ENCODE data around the gene MAGED2. TPM values are rescaled to one million over a fixed set of nuclear protein-coding genes. Genes with fewer than 3 reads are reported as not detected.

MAGED2 gene
- total and polyA plus RNA-seq, 9 of the 15 experiments (the other 6 are each of a cell fraction or from before 2014, with no cell fraction given), result 19.7 to 49.1 (median 23.1) TPM

GRCh38 chrX:54808109-54808604, 612 bp downstream of the MAGED2 start (continued):
- TF ChIP-seq, protein P1, sequence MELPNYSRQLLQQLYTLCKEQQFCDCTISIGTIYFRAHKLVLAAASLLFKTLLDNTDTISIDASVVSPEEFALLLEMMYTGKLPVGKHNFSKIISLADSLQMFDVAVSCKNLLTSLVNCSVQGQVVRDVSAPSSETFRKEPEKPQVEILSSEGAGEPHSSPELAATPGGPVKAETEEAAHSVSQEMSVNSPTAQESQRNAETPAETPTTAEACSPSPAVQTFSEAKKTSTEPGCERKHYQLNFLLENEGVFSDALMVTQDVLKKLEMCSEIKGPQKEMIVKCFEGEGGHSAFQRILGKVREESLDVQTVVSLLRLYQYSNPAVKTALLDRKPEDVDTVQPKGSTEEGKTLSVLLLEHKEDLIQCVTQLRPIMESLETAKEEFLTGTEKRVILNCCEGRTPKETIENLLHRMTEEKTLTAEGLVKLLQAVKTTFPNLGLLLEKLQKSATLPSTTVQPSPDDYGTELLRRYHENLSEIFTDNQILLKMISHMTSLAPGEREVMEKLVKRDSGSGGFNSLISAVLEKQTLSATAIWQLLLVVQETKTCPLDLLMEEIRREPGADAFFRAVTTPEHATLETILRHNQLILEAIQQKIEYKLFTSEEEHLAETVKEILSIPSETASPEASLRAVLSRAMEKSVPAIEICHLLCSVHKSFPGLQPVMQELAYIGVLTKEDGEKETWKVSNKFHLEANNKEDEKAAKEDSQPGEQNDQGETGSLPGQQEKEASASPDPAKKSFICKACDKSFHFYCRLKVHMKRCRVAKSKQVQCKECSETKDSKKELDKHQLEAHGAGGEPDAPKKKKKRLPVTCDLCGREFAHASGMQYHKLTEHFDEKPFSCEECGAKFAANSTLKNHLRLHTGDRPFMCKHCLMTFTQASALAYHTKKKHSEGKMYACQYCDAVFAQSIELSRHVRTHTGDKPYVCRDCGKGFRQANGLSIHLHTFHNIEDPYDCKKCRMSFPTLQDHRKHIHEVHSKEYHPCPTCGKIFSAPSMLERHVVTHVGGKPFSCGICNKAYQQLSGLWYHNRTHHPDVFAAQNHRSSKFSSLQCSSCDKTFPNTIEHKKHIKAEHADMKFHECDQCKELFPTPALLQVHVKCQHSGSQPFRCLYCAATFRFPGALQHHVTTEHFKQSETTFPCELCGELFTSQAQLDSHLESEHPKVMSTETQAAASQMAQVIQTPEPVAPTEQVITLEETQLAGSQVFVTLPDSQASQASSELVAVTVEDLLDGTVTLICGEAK (IDR thresholded peaks at IDR 0.05), result peak; percentile 69
- TF ChIP-seq, protein P1 (CRISPR knock-in tag; IDR thresholded peaks at IDR 0.05), result no peak
- TF ChIP-seq TCFL5 (CRISPR knock-in tag; conservative IDR thresholded peaks at IDR 0.05) (no peak), GABPA (tag; conservative IDR thresholded peaks at IDR 0.05; ENCODE audit: low read depth) (peak; percentile 76), POLR2G (IDR thresholded peaks at IDR 0.05; ENCODE audit: low read depth, low read length) (peak; percentile 5)
- TF ChIP-seq, protein P2, sequence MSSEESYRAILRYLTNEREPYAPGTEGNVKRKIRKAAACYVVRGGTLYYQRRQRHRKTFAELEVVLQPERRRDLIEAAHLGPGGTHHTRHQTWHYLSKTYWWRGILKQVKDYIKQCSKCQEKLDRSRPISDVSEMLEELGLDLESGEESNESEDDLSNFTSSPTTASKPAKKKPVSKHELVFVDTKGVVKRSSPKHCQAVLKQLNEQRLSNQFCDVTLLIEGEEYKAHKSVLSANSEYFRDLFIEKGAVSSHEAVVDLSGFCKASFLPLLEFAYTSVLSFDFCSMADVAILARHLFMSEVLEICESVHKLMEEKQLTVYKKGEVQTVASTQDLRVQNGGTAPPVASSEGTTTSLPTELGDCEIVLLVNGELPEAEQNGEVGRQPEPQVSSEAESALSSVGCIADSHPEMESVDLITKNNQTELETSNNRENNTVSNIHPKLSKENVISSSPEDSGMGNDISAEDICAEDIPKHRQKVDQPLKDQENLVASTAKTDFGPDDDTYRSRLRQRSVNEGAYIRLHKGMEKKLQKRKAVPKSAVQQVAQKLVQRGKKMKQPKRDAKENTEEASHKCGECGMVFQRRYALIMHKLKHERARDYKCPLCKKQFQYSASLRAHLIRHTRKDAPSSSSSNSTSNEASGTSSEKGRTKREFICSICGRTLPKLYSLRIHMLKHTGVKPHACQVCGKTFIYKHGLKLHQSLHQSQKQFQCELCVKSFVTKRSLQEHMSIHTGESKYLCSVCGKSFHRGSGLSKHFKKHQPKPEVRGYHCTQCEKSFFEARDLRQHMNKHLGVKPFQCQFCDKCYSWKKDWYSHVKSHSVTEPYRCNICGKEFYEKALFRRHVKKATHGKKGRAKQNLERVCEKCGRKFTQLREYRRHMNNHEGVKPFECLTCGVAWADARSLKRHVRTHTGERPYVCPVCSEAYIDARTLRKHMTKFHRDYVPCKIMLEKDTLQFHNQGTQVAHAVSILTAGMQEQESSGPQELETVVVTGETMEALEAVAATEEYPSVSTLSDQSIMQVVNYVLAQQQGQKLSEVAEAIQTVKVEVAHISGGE (CRISPR knock-in tag; IDR thresholded peaks at IDR 0.05), result 0 out of 6 replicates have a peak, but pooled peaks of 1 of the 3 experiments have one; percentile 16

Measured in K562 (cell line).